ENCODE results near the gene EIF3I.

Gene EIF3I

GRCh38 chr1:32198237-32199042 is 23.8 kb upstream of the EIF3I start:
- DNase-seq (ENCODE audit: low read depth, low spot score): no peak

GRCh38 chr1:32199043-32199716 is 23.0 kb upstream of the EIF3I start:
- no peak for DNase-seq (ENCODE audit: low read depth, low spot score)

GRCh38 chr1:32199717-32200072 is 22.5 kb upstream of the EIF3I start:
- no peak for DNase-seq (ENCODE audit: low read depth, low spot score)

GRCh38 chr1:32200226-32201010 is 21.8 kb upstream of the EIF3I start, which contains the start of gene CCDC28B:
TSS of gene CCDC28B (plus strand) at chr1:32200595. CDS start at chr1:32201936, 1,341 bp downstream.
- no peak for DNase-seq (ENCODE audit: low read depth, low spot score)

- no peak for DNase-seq (ENCODE audit: low read depth, low spot score)
These were observed 21.0 kb upstream of the EIF3I start for GRCh38 chr1:32201011-32201855.

GRCh38 chr1:32204943-32205361 is 17.3 kb upstream of the EIF3I start:
- DNase-seq (ENCODE audit: low read depth, low spot score): no peak

GRCh38 chr1:32205401-32206370 is 16.5 kb upstream of the EIF3I start, which contains the start of gene IQCC:
TSS of gene IQCC (plus strand) at chr1:32205671. CDS start at chr1:32205682, 11 bp downstream.
- DNase-seq (ENCODE audit: low read depth, low spot score): peak; percentile 77

GRCh38 chr1:32208469-32208868 is 13.7 kb upstream of the EIF3I start:
- DNase-seq (ENCODE audit: low read depth, low spot score): no peak

GRCh38 chr1:32208891-32209328 is 13.3 kb upstream of the EIF3I start, which contains the start of gene DCDC2B:
TSS of gene DCDC2B (plus strand) at chr1:32209089. CDS start at chr1:32209094, 5 bp downstream.
- DNase-seq (ENCODE audit: low read depth, low spot score): no peak

- DNase-seq (ENCODE audit: low read depth, low spot score): no peak
These were observed 6.4 kb upstream of the EIF3I start for GRCh38 chr1:32215629-32216480.

- no peak for DNase-seq (ENCODE audit: low read depth, low spot score)
These were observed 5.6 kb upstream of the EIF3I start for GRCh38 chr1:32216566-32216965.

GRCh38 chr1:32219022-32219421 is 3.2 kb upstream of the EIF3I start:
- no peak for DNase-seq (ENCODE audit: low read depth, low spot score)

- DNase-seq (ENCODE audit: low read depth, low spot score): no peak
These were observed 1.2 kb upstream of the EIF3I start for GRCh38 chr1:32220746-32221580.

- no peak for DNase-seq (ENCODE audit: low read depth, low spot score)
These were observed 627 bp upstream of the EIF3I start for GRCh38 chr1:32221581-32221979.

- no peak for DNase-seq (ENCODE audit: low read depth, low spot score)
These were observed 1.5 kb downstream of the EIF3I start for GRCh38 chr1:32223683-32224082.

- DNase-seq (ENCODE audit: low read depth, low spot score): no peak
These were observed 2.1 kb downstream of the EIF3I start for GRCh38 chr1:32224285-32224684.

GRCh38 chr1:32228771-32229170 is 6.6 kb downstream of the EIF3I start:
- no peak for DNase-seq (ENCODE audit: low read depth, low spot score)

- no peak for DNase-seq (ENCODE audit: low read depth, low spot score)
These were observed 9.7 kb downstream of the EIF3I start for GRCh38 chr1:32231843-32232432.
